ENCODE measurements around the gene FGF2.

The FGF2 gene

GRCh38 chr4:122884499-122884898 is 57.9 kb downstream of the FGF2 start:
- no peak for DNase-seq
- no peak overlapping the region for H2AFZ ChIP-seq (ENCODE audit: low read depth, low read length)
- H3K27ac ChIP-seq (ENCODE audit: low read length, poor library complexity, severe bottlenecking), result no peak overlapping the region
- no peak overlapping the region for H4K8ac ChIP-seq (ENCODE audit: low read length)
- H3K4me3 ChIP-seq (ENCODE audit: insufficient read depth in 1 of 2, low read depth in 1 of 2, low read length in 2 of 2), result no peak overlapping the region
- H4K91ac ChIP-seq (ENCODE audit: low read length), result no peak overlapping the region
- peaks cover 18 to 76% of the 10 kb centered on the region in 2 experiments for H3K36me3 ChIP-seq (ENCODE audit: control insufficient read depth in 1 of 2, insufficient read depth in 2 of 2, low read depth in 1 of 2, low read length in 2 of 2)
- H3K14ac ChIP-seq (ENCODE audit: low read length in 2 of 2), result no peak overlapping the region
- H3K9me3 ChIP-seq (ENCODE audit: control insufficient read depth, low read length), result no peaks in the 10 kb centered on the region
- H3K4me1 ChIP-seq (ENCODE audit: control insufficient read depth, insufficient read depth, low read depth, low read length), result no peaks in the 10 kb centered on the region
- H3K4ac ChIP-seq (ENCODE audit: low read depth in 1 of 2, low read length in 2 of 2), result no peak overlapping the region
- no peak overlapping the region for H2AK5ac ChIP-seq (ENCODE audit: low read length, severe bottlenecking)
- H2BK5ac ChIP-seq (ENCODE audit: low read depth, low read length, poor library complexity, severe bottlenecking), result no peak overlapping the region
- H2BK12ac ChIP-seq (ENCODE audit: low read length in 2 of 2), result no peak overlapping the region
- 100% methylated on average over 1 of the region's 1 CpG for WGBS
- no peak overlapping the region for H3K9ac ChIP-seq (ENCODE audit: low read length)
- H3K27me3 ChIP-seq (ENCODE audit: control insufficient read depth in 1 of 2, insufficient read depth in 1 of 2, low read length in 2 of 2), result no peaks in the 10 kb centered on the region
- H3K23ac ChIP-seq (ENCODE audit: low read length in 2 of 2), result no peak overlapping the region
- no peak overlapping the region for H2BK15ac ChIP-seq (ENCODE audit: low read depth, poor library complexity, severe bottlenecking)
- peaks cover 19% of the 10 kb centered on the region for H3K79me1 ChIP-seq (replicated peaks; ENCODE audit: low read length, poor library complexity, severe bottlenecking)
- H3K18ac ChIP-seq (ENCODE audit: low read depth in 1 of 2, low read length in 2 of 2), result no peak overlapping the region
- H3K4me2 ChIP-seq (ENCODE audit: low read length, poor library complexity, severe bottlenecking), result no peak overlapping the region
- H2BK120ac ChIP-seq (ENCODE audit: low read depth, low read length), result no peak overlapping the region

GRCh38 chr4:122889726-122890125 is 63.1 kb downstream of the FGF2 start:
- Histone ChIP-seq H2BK12ac (ENCODE audit: low read length in 2 of 2) (no peak overlapping the region), H3K18ac (ENCODE audit: low read depth in 1 of 2, low read length in 2 of 2) (no peak overlapping the region), H4K91ac (ENCODE audit: low read length) (no peak overlapping the region), H2BK15ac (ENCODE audit: low read depth, poor library complexity, severe bottlenecking) (no peak overlapping the region), H3K79me1 (replicated peaks; ENCODE audit: low read length, poor library complexity, severe bottlenecking) (peaks cover 11% of the 10 kb centered on the region), H3K23ac (ENCODE audit: low read length in 2 of 2) (no peak overlapping the region), H3K14ac (ENCODE audit: low read length in 2 of 2) (no peak overlapping the region), H3K9ac (ENCODE audit: low read length) (no peak overlapping the region), H2AFZ (ENCODE audit: low read depth, low read length) (no peak overlapping the region), H3K4ac (ENCODE audit: low read depth in 1 of 2, low read length in 2 of 2) (no peak overlapping the region), H3K27ac (ENCODE audit: low read length, poor library complexity, severe bottlenecking) (no peak overlapping the region), H3K4me3 (ENCODE audit: insufficient read depth in 1 of 2, low read depth in 1 of 2, low read length in 2 of 2) (no peak overlapping the region), H3K4me1 (ENCODE audit: control insufficient read depth, insufficient read depth, low read depth, low read length) (peaks cover 2% of the 10 kb centered on the region), H3K9me3 (ENCODE audit: control insufficient read depth, low read length) (no peaks in the 10 kb centered on the region), H2BK120ac (ENCODE audit: low read depth, low read length) (no peak overlapping the region), H3K4me2 (ENCODE audit: low read length, poor library complexity, severe bottlenecking) (no peak overlapping the region), H2AK5ac (ENCODE audit: low read length, severe bottlenecking) (no peak overlapping the region), H3K27me3 (ENCODE audit: control insufficient read depth in 1 of 2, insufficient read depth in 1 of 2, low read length in 2 of 2) (no peaks in the 10 kb centered on the region), H2BK5ac (ENCODE audit: low read depth, low read length, poor library complexity, severe bottlenecking) (no peak overlapping the region), H4K8ac (ENCODE audit: low read length) (no peak overlapping the region), H3K36me3 (ENCODE audit: control insufficient read depth in 1 of 2, insufficient read depth in 2 of 2, low read depth in 1 of 2, low read length in 2 of 2) (peaks cover 3 to 79% of the 10 kb centered on the region in 2 experiments)
- no CpG with 5 or more reads among the region's 1 CpG for WGBS
- no peak for DNase-seq

GRCh38 chr4:122890147-122890795 is 63.6 kb downstream of the FGF2 start:
- H3K79me1 ChIP-seq (replicated peaks; ENCODE audit: low read length, poor library complexity, severe bottlenecking), result peaks cover 11% of the 10 kb centered on the region
- H3K4me1 ChIP-seq (ENCODE audit: control insufficient read depth, insufficient read depth, low read depth, low read length), result peaks cover 2% of the 10 kb centered on the region
- H2BK5ac ChIP-seq (ENCODE audit: low read depth, low read length, poor library complexity, severe bottlenecking), result no peak overlapping the region
- WGBS, result 100% methylated on average over 1 of the region's 2 CpGs
- no peak overlapping the region for H3K18ac ChIP-seq (ENCODE audit: low read depth in 1 of 2, low read length in 2 of 2)
- H3K9ac ChIP-seq (ENCODE audit: low read length), result no peak overlapping the region
- H3K36me3 ChIP-seq (ENCODE audit: control insufficient read depth in 1 of 2, insufficient read depth in 2 of 2, low read depth in 1 of 2, low read length in 2 of 2), result peaks cover 3 to 77% of the 10 kb centered on the region in 2 experiments
- H3K4ac ChIP-seq (ENCODE audit: low read depth in 1 of 2, low read length in 2 of 2), result no peak overlapping the region
- no peak overlapping the region for H2AK5ac ChIP-seq (ENCODE audit: low read length, severe bottlenecking)
- no peak overlapping the region for H3K23ac ChIP-seq (ENCODE audit: low read length in 2 of 2)
- H2AFZ ChIP-seq (ENCODE audit: low read depth, low read length), result no peak overlapping the region
- DNase-seq, result no peak
- H4K91ac ChIP-seq (ENCODE audit: low read length), result no peak overlapping the region
- H3K4me2 ChIP-seq (ENCODE audit: low read length, poor library complexity, severe bottlenecking), result no peak overlapping the region
- no peak overlapping the region for H2BK15ac ChIP-seq (ENCODE audit: low read depth, poor library complexity, severe bottlenecking)
- no peak overlapping the region for H2BK120ac ChIP-seq (ENCODE audit: low read depth, low read length)
- no peak overlapping the region for H2BK12ac ChIP-seq (ENCODE audit: low read length in 2 of 2)
- H4K8ac ChIP-seq (ENCODE audit: low read length), result no peak overlapping the region
- no peak overlapping the region for H3K4me3 ChIP-seq (ENCODE audit: insufficient read depth in 1 of 2, low read depth in 1 of 2, low read length in 2 of 2)
- H3K27me3 ChIP-seq (ENCODE audit: control insufficient read depth in 1 of 2, insufficient read depth in 1 of 2, low read length in 2 of 2), result no peaks in the 10 kb centered on the region
- H3K14ac ChIP-seq (ENCODE audit: low read length in 2 of 2), result no peak overlapping the region
- no peaks in the 10 kb centered on the region for H3K9me3 ChIP-seq (ENCODE audit: control insufficient read depth, low read length)
- H3K27ac ChIP-seq (ENCODE audit: low read length, poor library complexity, severe bottlenecking), result no peak overlapping the region

- H3K4me3 ChIP-seq (ENCODE audit: insufficient read depth in 1 of 2, low read depth in 1 of 2, low read length in 2 of 2), result no peak overlapping the region
- H3K9ac ChIP-seq (ENCODE audit: low read length), result no peak overlapping the region
- no peak overlapping the region for H3K4ac ChIP-seq (ENCODE audit: low read depth in 1 of 2, low read length in 2 of 2)
- no peak overlapping the region for H2BK12ac ChIP-seq (ENCODE audit: low read length in 2 of 2)
- H3K4me1 ChIP-seq (ENCODE audit: control insufficient read depth, insufficient read depth, low read depth, low read length), result peaks cover 7% of the 10 kb centered on the region
- no peak overlapping the region for H4K91ac ChIP-seq (ENCODE audit: low read length)
- DNase-seq, result no peak
- H2BK15ac ChIP-seq (ENCODE audit: low read depth, poor library complexity, severe bottlenecking), result no peak overlapping the region
- no peak overlapping the region for H3K18ac ChIP-seq (ENCODE audit: low read depth in 1 of 2, low read length in 2 of 2)
- 90% methylated on average over 2 of the region's 3 CpGs for WGBS
- H3K79me1 ChIP-seq (replicated peaks; ENCODE audit: low read length, poor library complexity, severe bottlenecking), result peaks cover 8% of the 10 kb centered on the region
- H2AK5ac ChIP-seq (ENCODE audit: low read length, severe bottlenecking), result no peak overlapping the region
- H3K4me2 ChIP-seq (ENCODE audit: low read length, poor library complexity, severe bottlenecking), result no peak overlapping the region
- no peaks in the 10 kb centered on the region for H3K9me3 ChIP-seq (ENCODE audit: control insufficient read depth, low read length)
- no peak overlapping the region for H2BK120ac ChIP-seq (ENCODE audit: low read depth, low read length)
- H3K36me3 ChIP-seq (ENCODE audit: control insufficient read depth in 1 of 2, insufficient read depth in 2 of 2, low read depth in 1 of 2, low read length in 2 of 2), result peaks cover 6 to 56% of the 10 kb centered on the region in 2 experiments
- H2AFZ ChIP-seq (ENCODE audit: low read depth, low read length), result no peak overlapping the region
- no peak overlapping the region for H3K14ac ChIP-seq (ENCODE audit: low read length in 2 of 2)
- no peak overlapping the region for H2BK5ac ChIP-seq (ENCODE audit: low read depth, low read length, poor library complexity, severe bottlenecking)
- no peaks in the 10 kb centered on the region for H3K27me3 ChIP-seq (ENCODE audit: control insufficient read depth in 1 of 2, insufficient read depth in 1 of 2, low read length in 2 of 2)
- H4K8ac ChIP-seq (ENCODE audit: low read length), result no peak overlapping the region
- no peak overlapping the region for H3K23ac ChIP-seq (ENCODE audit: low read length in 2 of 2)
- H3K27ac ChIP-seq (ENCODE audit: low read length, poor library complexity, severe bottlenecking), result peak overlapping the region; percentile 38
Observed at GRCh38 chr4:122894827-122895226, 68.2 kb downstream of the FGF2 start.
